ENCODE results near the gene RSPO4.

The RSPO4 gene

GRCh38 chr20:922781-923180 is 79.3 kb downstream of the RSPO4 start:
- peaks cover 3% of the 10 kb centered on the region for H3K9me3 Mint-ChIP-seq
- H3K27me3 Mint-ChIP-seq (ENCODE audit: low read depth), result peaks cover 4% of the 10 kb centered on the region
- no peak overlapping the region for H3K27ac Mint-ChIP-seq
- no peak overlapping the region for H3K4me3 Mint-ChIP-seq
- no peaks in the 10 kb centered on the region for H3K36me3 Mint-ChIP-seq (ENCODE audit: low read depth)
- no peaks in the 10 kb centered on the region for H3K4me1 Mint-ChIP-seq (ENCODE audit: low read depth)

GRCh38 chr20:921068-921467 is 81.0 kb downstream of the RSPO4 start:
- H3K36me3 Mint-ChIP-seq (ENCODE audit: low read depth), result no peaks in the 10 kb centered on the region
- no peaks in the 10 kb centered on the region for H3K9me3 Mint-ChIP-seq
- H3K4me1 Mint-ChIP-seq (ENCODE audit: low read depth), result no peaks in the 10 kb centered on the region
- no peak overlapping the region for H3K27ac Mint-ChIP-seq
- H3K4me3 Mint-ChIP-seq, result no peak overlapping the region
- H3K27me3 Mint-ChIP-seq (ENCODE audit: low read depth), result peaks cover 4% of the 10 kb centered on the region

- H3K36me3 Mint-ChIP-seq (ENCODE audit: low read depth), result no peaks in the 10 kb centered on the region
- no peaks in the 10 kb centered on the region for H3K4me1 Mint-ChIP-seq (ENCODE audit: low read depth)
- H3K27ac Mint-ChIP-seq, result no peak overlapping the region
- H3K27me3 Mint-ChIP-seq (ENCODE audit: low read depth), result peaks cover 6% of the 10 kb centered on the region
- no peaks in the 10 kb centered on the region for H3K9me3 Mint-ChIP-seq
- H3K4me3 Mint-ChIP-seq, result no peak overlapping the region
Observed at GRCh38 chr20:920311-920710, 81.8 kb downstream of the RSPO4 start.

- Mint-ChIP-seq H3K4me1 (ENCODE audit: low read depth) (no peaks in the 10 kb centered on the region), H3K9me3 (no peaks in the 10 kb centered on the region), H3K4me3 (no peak overlapping the region), H3K36me3 (ENCODE audit: low read depth) (no peaks in the 10 kb centered on the region), H3K27me3 (ENCODE audit: low read depth) (peaks cover 14% of the 10 kb centered on the region), H3K27ac (no peak overlapping the region)
Observed at GRCh38 chr20:919491-919916, 82.6 kb downstream of the RSPO4 start.

- Mint-ChIP-seq H3K4me3 (no peak overlapping the region), H3K36me3 (ENCODE audit: low read depth) (no peaks in the 10 kb centered on the region), H3K9me3 (no peaks in the 10 kb centered on the region), H3K4me1 (ENCODE audit: low read depth) (no peaks in the 10 kb centered on the region), H3K27me3 (ENCODE audit: low read depth) (peaks cover 15% of the 10 kb centered on the region), H3K27ac (no peak overlapping the region)
Observed at GRCh38 chr20:917416-917815, 84.7 kb downstream of the RSPO4 start.

- Mint-ChIP-seq H3K27me3 (ENCODE audit: low read depth) (peaks cover 15% of the 10 kb centered on the region), H3K9me3 (no peaks in the 10 kb centered on the region), H3K4me3 (no peak overlapping the region), H3K27ac (no peak overlapping the region), H3K36me3 (ENCODE audit: low read depth) (no peaks in the 10 kb centered on the region), H3K4me1 (ENCODE audit: low read depth) (no peaks in the 10 kb centered on the region)
Observed at GRCh38 chr20:916825-917224, 85.3 kb downstream of the RSPO4 start.

GRCh38 chr20:916125-916799 is 85.8 kb downstream of the RSPO4 start, which contains the start of gene ANGPT4:
TSS of gene ANGPT4 (minus strand) at chr20:916334. CDS start at chr20:916214, 120 bp downstream.
- H3K27ac Mint-ChIP-seq, result no peak within 1 kb of the TSS
- H3K4me3 Mint-ChIP-seq, result no peak within 1 kb of the TSS
- peaks cover 15% of the 10 kb centered on the region for H3K27me3 Mint-ChIP-seq (ENCODE audit: low read depth)

GRCh38 chr20:914727-915498 is 87.2 kb downstream of the RSPO4 start:
- no peaks in the 10 kb centered on the region for H3K4me1 Mint-ChIP-seq (ENCODE audit: low read depth)
- no peaks in the 10 kb centered on the region for H3K36me3 Mint-ChIP-seq (ENCODE audit: low read depth)
- H3K9me3 Mint-ChIP-seq, result no peaks in the 10 kb centered on the region
- H3K4me3 Mint-ChIP-seq, result no peak overlapping the region
- peaks cover 11% of the 10 kb centered on the region for H3K27me3 Mint-ChIP-seq (ENCODE audit: low read depth)
- H3K27ac Mint-ChIP-seq, result no peak overlapping the region

More at GRCh38 chr20:916125-916799, 85.8 kb downstream of the RSPO4 start, which contains the start of gene ANGPT4:
- no peaks in the 10 kb centered on the region for H3K4me1 Mint-ChIP-seq (ENCODE audit: low read depth)
- H3K36me3 Mint-ChIP-seq (ENCODE audit: low read depth), result no peaks in the 10 kb centered on the region
- H3K9me3 Mint-ChIP-seq, result no peaks in the 10 kb centered on the region

GRCh38 chr20:913306-913849 is 88.7 kb downstream of the RSPO4 start:
- Mint-ChIP-seq H3K4me1 (ENCODE audit: low read depth) (no peaks in the 10 kb centered on the region), H3K9me3 (no peaks in the 10 kb centered on the region), H3K27ac (no peak overlapping the region), H3K4me3 (no peak overlapping the region), H3K36me3 (ENCODE audit: low read depth) (no peaks in the 10 kb centered on the region), H3K27me3 (ENCODE audit: low read depth) (peaks cover 11% of the 10 kb centered on the region)

GRCh38 chr20:911882-912600 is 90.1 kb downstream of the RSPO4 start:
- Mint-ChIP-seq H3K27me3 (ENCODE audit: low read depth) (peaks cover 11% of the 10 kb centered on the region), H3K9me3 (no peaks in the 10 kb centered on the region), H3K36me3 (ENCODE audit: low read depth) (no peaks in the 10 kb centered on the region), H3K27ac (no peak overlapping the region), H3K4me1 (ENCODE audit: low read depth) (no peaks in the 10 kb centered on the region), H3K4me3 (no peak overlapping the region)

- Mint-ChIP-seq H3K4me1 (ENCODE audit: low read depth) (no peaks in the 10 kb centered on the region), H3K9me3 (no peaks in the 10 kb centered on the region), H3K27me3 (ENCODE audit: low read depth) (peaks cover 11% of the 10 kb centered on the region), H3K4me3 (no peak overlapping the region), H3K27ac (no peak overlapping the region), H3K36me3 (ENCODE audit: low read depth) (no peaks in the 10 kb centered on the region)
Observed at GRCh38 chr20:910870-911770, 91.0 kb downstream of the RSPO4 start.

- Mint-ChIP-seq H3K27me3 (ENCODE audit: low read depth) (peaks cover 9% of the 10 kb centered on the region), H3K4me3 (no peak overlapping the region), H3K27ac (no peak overlapping the region), H3K9me3 (no peaks in the 10 kb centered on the region), H3K4me1 (ENCODE audit: low read depth) (no peaks in the 10 kb centered on the region), H3K36me3 (ENCODE audit: low read depth) (no peaks in the 10 kb centered on the region)
Observed at GRCh38 chr20:910132-910869, 91.8 kb downstream of the RSPO4 start.

GRCh38 chr20:909641-910040 is 92.5 kb downstream of the RSPO4 start:
- no peak overlapping the region for H3K27ac Mint-ChIP-seq
- H3K4me1 Mint-ChIP-seq (ENCODE audit: low read depth), result no peaks in the 10 kb centered on the region
- no peak overlapping the region for H3K4me3 Mint-ChIP-seq
- no peaks in the 10 kb centered on the region for H3K9me3 Mint-ChIP-seq
- H3K27me3 Mint-ChIP-seq (ENCODE audit: low read depth), result peaks cover 2% of the 10 kb centered on the region
- H3K36me3 Mint-ChIP-seq (ENCODE audit: low read depth), result no peaks in the 10 kb centered on the region

Data from T-helper 1 cell treated with Interleukin-12 subunit alpha and Interleukin-12 subunit beta and Interleukin-4 antibody, amounts not matched to agents 30 μg/mL and 1 μg/mL, for 36 hours (primary cell).